ENCODE measurements around the gene SLC13A3.

GRCh38 chr20:46587986-46588385, 63.3 kb downstream of the SLC13A3 start:
- TF ChIP-seq CTCF (IDR thresholded peaks at IDR 0.05; ENCODE audit: low read depth, low read length) (no peak), POLR2A (IDR thresholded peaks at IDR 0.05; ENCODE audit: extremely low read depth, insufficient read length) (no peak), MAX (IDR thresholded peaks at IDR 0.05; ENCODE audit: low read depth, low read length) (no peak), MYC (IDR thresholded peaks at IDR 0.05; ENCODE audit: low read depth, low read length) (no peak)

All from NB4 (cell line).